IPS-20b (cell line): ENCODE data around the gene BANP.
"Not testable (repeated sequence)": the region's sequence is repeated elsewhere in the genome, so short reads cannot be mapped to it uniquely, and the experiment has no call there.

Source experiments
- H3K27ac ChIP-seq: one replicate; pipeline ENCODE4 v1.5.1; 2013; ENCODE audit warnings: low read length
- H3K27me3 ChIP-seq: 2 replicates; pipeline ENCODE4 v1.6.1; 2013; ENCODE audit warnings: mild to moderate bottlenecking, low read length, inconsistent platforms; ENCODE audit not compliant: insufficient read depth
- H3K36me3 ChIP-seq: 2 replicates; pipeline ENCODE4 v1.6.1; 2013; ENCODE audit warnings: low read depth, mild to moderate bottlenecking, inconsistent platforms, low read length, moderate library complexity; ENCODE audit not compliant: insufficient read depth
- H3K4me1 ChIP-seq: 2 replicates; pipeline ENCODE4 v1.6.1; 2013; ENCODE audit warnings: mild to moderate bottlenecking, control low read depth, inconsistent platforms, low read length, moderate library complexity; ENCODE audit not compliant: insufficient read depth
- H3K4me3 ChIP-seq: 2 replicates; pipeline ENCODE4 v1.5.1; 2013; ENCODE audit warnings: mild to moderate bottlenecking, low read length, inconsistent platforms
- H3K9ac ChIP-seq: 2 replicates; pipeline ENCODE4 v1.6.1; 2013; ENCODE audit warnings: low read depth, mild to moderate bottlenecking, inconsistent platforms, low read length, moderate library complexity
- H3K9me3 ChIP-seq: 2 replicates; pipeline ENCODE4 v1.6.1; 2013; ENCODE audit warnings: mild to moderate bottlenecking, low read depth, low read length, inconsistent platforms; ENCODE audit not compliant: insufficient read depth

The BANP gene

GRCh38 chr16:88015806-88016140 lies 64.5 kb downstream of the BANP start:
- H3K9me3 ChIP-seq = no peaks in the 10 kb centered on the region; the same call in 1 of the 2 replicates
- H3K9ac ChIP-seq = no peak overlapping the region
- H3K4me3 ChIP-seq = no peak overlapping the region
- H3K4me1 ChIP-seq = no peaks in the 10 kb centered on the region; the same call in 1 of the 2 replicates
- H3K27me3 ChIP-seq = no peaks in the 10 kb centered on the region
- H3K36me3 ChIP-seq = peaks cover 18% of the 10 kb centered on the region; the same call in 1 of the 2 replicates
- H3K27ac ChIP-seq = no peak overlapping the region

- H3K4me1 ChIP-seq, H3K27ac ChIP-seq, H3K27me3 ChIP-seq, H3K4me3 ChIP-seq, H3K9me3 ChIP-seq, H3K9ac ChIP-seq: not testable (repeated sequence)
- H3K36me3 ChIP-seq = peaks cover 12% of the 10 kb centered on the region; the same call in 1 of the 2 replicates
Observed at GRCh38 chr16:88016386-88016785, 65.2 kb downstream of the BANP start.

GRCh38 chr16:88016964-88017363 lies 65.7 kb downstream of the BANP start:
- H3K4me1 ChIP-seq = no peaks in the 10 kb centered on the region; the same call in 1 of the 2 replicates
- no peak overlapping the region for H3K27ac ChIP-seq
- peaks cover 11% of the 10 kb centered on the region; the same call in 1 of the 2 replicates for H3K36me3 ChIP-seq
- no peak overlapping the region for H3K9ac ChIP-seq
- no peak overlapping the region for H3K4me3 ChIP-seq
- H3K27me3 ChIP-seq = no peaks in the 10 kb centered on the region
- H3K9me3 ChIP-seq = no peaks in the 10 kb centered on the region

GRCh38 chr16:88017587-88018101 lies 66.4 kb downstream of the BANP start:
- Histone ChIP-seq H3K9me3 (no peaks in the 10 kb centered on the region), H3K36me3 (peaks cover 5% of the 10 kb centered on the region; the same call in 1 of the 2 replicates), H3K4me1 (no peaks in the 10 kb centered on the region; the same call in 1 of the 2 replicates), H3K4me3 (no peak overlapping the region), H3K9ac (no peak overlapping the region), H3K27me3 (no peaks in the 10 kb centered on the region), H3K27ac (no peak overlapping the region)

GRCh38 chr16:88018382-88018781 lies 67.1 kb downstream of the BANP start:
- H3K9ac ChIP-seq, H3K9me3 ChIP-seq, H3K4me3 ChIP-seq, H3K4me1 ChIP-seq, H3K27me3 ChIP-seq, H3K27ac ChIP-seq, H3K36me3 ChIP-seq: not testable (repeated sequence)

- not testable (repeated sequence) for H3K27me3 ChIP-seq, H3K4me1 ChIP-seq, H3K27ac ChIP-seq, H3K4me3 ChIP-seq, H3K36me3 ChIP-seq, H3K9ac ChIP-seq, H3K9me3 ChIP-seq
Observed at GRCh38 chr16:88019041-88019820, 68.0 kb downstream of the BANP start.

GRCh38 chr16:88019821-88020515 lies 68.7 kb downstream of the BANP start:
- Histone ChIP-seq H3K36me3 (no peaks in the 10 kb centered on the region), H3K9ac (no peak overlapping the region), H3K4me3 (no peak overlapping the region), H3K4me1 (peaks cover 3% of the 10 kb centered on the region; the same call in 1 of the 2 replicates), H3K9me3 (no peaks in the 10 kb centered on the region), H3K27ac (no peak overlapping the region), H3K27me3 (no peaks in the 10 kb centered on the region)

GRCh38 chr16:88020516-88020885 lies 69.3 kb downstream of the BANP start:
- Histone ChIP-seq H3K4me1 (peaks cover 5% of the 10 kb centered on the region; the same call in 1 of the 2 replicates), H3K4me3 (no peak overlapping the region), H3K27ac (no peak overlapping the region), H3K36me3 (no peaks in the 10 kb centered on the region), H3K9ac (no peak overlapping the region), H3K27me3 (no peaks in the 10 kb centered on the region), H3K9me3 (no peaks in the 10 kb centered on the region)

GRCh38 chr16:88021041-88021970 lies 70.1 kb downstream of the BANP start:
- H3K27ac ChIP-seq, H3K36me3 ChIP-seq, H3K9ac ChIP-seq: not testable (repeated sequence)

GRCh38 chr16:88022076-88023042 lies 71.1 kb downstream of the BANP start:
- H3K27ac ChIP-seq = no peak overlapping the region
- no peak overlapping the region for H3K4me3 ChIP-seq
- H3K9me3 ChIP-seq = no peaks in the 10 kb centered on the region
- H3K27me3 ChIP-seq = no peaks in the 10 kb centered on the region
- peaks cover 5% of the 10 kb centered on the region; the same call in 1 of the 2 replicates for H3K4me1 ChIP-seq
- no peak overlapping the region for H3K9ac ChIP-seq
- H3K36me3 ChIP-seq = no peaks in the 10 kb centered on the region

More at GRCh38 chr16:88021041-88021970, 70.1 kb downstream of the BANP start:
- H3K9me3 ChIP-seq, H3K4me1 ChIP-seq, H3K4me3 ChIP-seq, H3K27me3 ChIP-seq: not testable (repeated sequence)
